DOHH2 (cell line): ENCODE results near the gene MAGOHB.

Experiments used
- EZH2phosphoT487 ChIP-seq: fragments of 200-600 bp; sonication (generic); IDR thresholded peaks from 2 replicates; pipeline ENCODE4 v1.6.1; 2017; ENCODE audit warnings: borderline replicate concordance, mild to moderate bottlenecking, antibody characterized with exemption, low read length, moderate library complexity, mixed read lengths
- TF ChIP-seq, protein P1 (sequence below): fragments of 200-600 bp; sonication (generic); IDR thresholded peaks from one replicate; pipeline ENCODE4 v1.5.1; 2014; ENCODE audit warnings: antibody characterized with exemption, mild to moderate bottlenecking, low read depth, low read length; ENCODE audit not compliant: poor library complexity, severe bottlenecking

DNA sequence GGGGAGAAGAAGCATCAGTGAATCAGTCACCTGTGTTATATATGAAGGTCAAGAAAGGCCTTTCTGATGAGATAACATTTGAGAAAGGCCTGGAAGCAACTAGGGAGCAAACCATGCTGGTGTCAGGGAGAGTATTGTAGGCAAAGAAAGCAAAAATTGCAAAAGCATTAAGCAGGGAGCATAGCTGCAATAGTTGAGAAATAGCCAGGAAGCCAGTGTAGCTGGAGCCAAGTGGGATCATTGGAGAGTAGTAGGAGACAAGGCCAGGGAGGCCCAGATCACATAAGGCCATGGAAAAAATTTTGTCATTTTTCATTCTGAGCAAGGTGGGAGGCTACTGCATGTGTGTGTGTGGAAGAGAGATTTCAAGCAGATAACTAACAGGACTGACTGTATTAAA, 18.8 kb upstream of the MAGOHB start:
- TF ChIP-seq, protein P1, sequence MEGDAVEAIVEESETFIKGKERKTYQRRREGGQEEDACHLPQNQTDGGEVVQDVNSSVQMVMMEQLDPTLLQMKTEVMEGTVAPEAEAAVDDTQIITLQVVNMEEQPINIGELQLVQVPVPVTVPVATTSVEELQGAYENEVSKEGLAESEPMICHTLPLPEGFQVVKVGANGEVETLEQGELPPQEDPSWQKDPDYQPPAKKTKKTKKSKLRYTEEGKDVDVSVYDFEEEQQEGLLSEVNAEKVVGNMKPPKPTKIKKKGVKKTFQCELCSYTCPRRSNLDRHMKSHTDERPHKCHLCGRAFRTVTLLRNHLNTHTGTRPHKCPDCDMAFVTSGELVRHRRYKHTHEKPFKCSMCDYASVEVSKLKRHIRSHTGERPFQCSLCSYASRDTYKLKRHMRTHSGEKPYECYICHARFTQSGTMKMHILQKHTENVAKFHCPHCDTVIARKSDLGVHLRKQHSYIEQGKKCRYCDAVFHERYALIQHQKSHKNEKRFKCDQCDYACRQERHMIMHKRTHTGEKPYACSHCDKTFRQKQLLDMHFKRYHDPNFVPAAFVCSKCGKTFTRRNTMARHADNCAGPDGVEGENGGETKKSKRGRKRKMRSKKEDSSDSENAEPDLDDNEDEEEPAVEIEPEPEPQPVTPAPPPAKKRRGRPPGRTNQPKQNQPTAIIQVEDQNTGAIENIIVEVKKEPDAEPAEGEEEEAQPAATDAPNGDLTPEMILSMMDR = no peak
- TF ChIP-seq EZH2phosphoT487 = no peak
